SK-MEL-5 (cell line): Measurements from ENCODE around the gene WNT8A. TPM values are rescaled to one million over a fixed set of nuclear protein-coding genes. Genes with fewer than 3 reads are reported as not detected.

Experiments used
- DNase-seq: peaks from one replicate; pipeline ENCODE4 v3.0.0-alpha.2; 2016; ENCODE audit warnings: low read depth, low spot score
- in situ Hi-C: cut with HindIII; loops from 2 replicates; pipeline ENCODE4 v1.10.0; 2016; ENCODE audit warnings: low sequenced_read_pairs, high pct_unique_total_duplicates, low pct_unique_long_range_greater_than_20kb
- small RNA-seq, 2 experiments: library from RNA; depleted of rRNA; stranded (forward); fragments of <200 nt; gene quantifications; one replicate each; pipeline ENCODE3, GENCODE V24; 2014
- total RNA-seq: library from RNA; depleted of rRNA; stranded (reverse); fragments of >200 nt; shearing (Covaris generic); gene quantifications from 2 replicates; pipeline ENCODE4 v1.2.3, GENCODE V29; 2014; rRNA removed

The WNT8A gene
- total RNA-seq, 1 experiment from 2014 or later: not detected

DNA sequence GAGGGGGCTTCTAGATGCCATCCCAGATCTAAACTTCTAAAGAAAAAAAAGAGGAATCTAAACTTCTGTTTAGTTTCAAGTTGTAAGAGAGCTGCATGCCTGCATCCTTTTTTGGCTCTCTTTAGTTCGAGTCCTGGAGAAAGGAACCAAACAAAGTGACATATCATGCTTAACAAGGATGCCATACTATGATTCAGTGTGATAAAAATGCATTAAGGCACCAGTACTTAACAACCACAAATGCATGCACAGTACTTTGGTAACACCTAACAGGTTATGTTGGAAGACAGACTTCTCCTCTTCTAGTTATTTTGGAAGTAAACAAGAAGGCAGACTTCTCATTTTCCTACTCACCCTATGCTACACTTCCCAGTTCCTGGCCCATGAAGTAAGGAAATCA is 28.1 kb downstream of the WNT8A start:
- no peak for DNase-seq
- in situ Hi-C loops: no loop called here

DNA sequence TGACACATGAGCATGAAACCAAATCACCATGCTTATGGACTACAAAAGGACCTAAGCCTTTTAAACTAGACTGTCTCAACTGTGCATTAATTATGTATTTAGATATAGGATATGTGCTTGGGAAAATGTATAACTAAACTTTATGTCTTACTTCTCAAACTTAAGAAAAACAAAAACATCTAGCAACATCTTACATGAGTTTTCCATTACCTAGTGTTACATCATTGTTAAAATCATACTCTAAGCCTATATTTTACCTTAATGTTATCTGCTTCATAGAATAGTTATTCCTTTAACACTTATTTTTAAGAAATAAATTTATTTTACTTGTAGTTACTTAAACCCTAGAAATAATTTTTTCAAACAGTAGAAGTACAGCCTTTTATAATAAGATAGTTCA is 31.4 kb downstream of the WNT8A start:
- no peak for DNase-seq
- in situ Hi-C loops: no loop called here

GRCh38 chr5:138128334-138128733 is 44.5 kb downstream of the WNT8A start:
- in situ Hi-C loops: no loop called here
- no peak for DNase-seq

GRCh38 chr5:138129347-138129746 is 45.5 kb downstream of the WNT8A start:
- DNase-seq: no peak
- in situ Hi-C loops: no loop called here

GRCh38 chr5:138132543-138132942 is 48.7 kb downstream of the WNT8A start:
- in situ Hi-C loops: no loop called here
- no peak for DNase-seq

DNA sequence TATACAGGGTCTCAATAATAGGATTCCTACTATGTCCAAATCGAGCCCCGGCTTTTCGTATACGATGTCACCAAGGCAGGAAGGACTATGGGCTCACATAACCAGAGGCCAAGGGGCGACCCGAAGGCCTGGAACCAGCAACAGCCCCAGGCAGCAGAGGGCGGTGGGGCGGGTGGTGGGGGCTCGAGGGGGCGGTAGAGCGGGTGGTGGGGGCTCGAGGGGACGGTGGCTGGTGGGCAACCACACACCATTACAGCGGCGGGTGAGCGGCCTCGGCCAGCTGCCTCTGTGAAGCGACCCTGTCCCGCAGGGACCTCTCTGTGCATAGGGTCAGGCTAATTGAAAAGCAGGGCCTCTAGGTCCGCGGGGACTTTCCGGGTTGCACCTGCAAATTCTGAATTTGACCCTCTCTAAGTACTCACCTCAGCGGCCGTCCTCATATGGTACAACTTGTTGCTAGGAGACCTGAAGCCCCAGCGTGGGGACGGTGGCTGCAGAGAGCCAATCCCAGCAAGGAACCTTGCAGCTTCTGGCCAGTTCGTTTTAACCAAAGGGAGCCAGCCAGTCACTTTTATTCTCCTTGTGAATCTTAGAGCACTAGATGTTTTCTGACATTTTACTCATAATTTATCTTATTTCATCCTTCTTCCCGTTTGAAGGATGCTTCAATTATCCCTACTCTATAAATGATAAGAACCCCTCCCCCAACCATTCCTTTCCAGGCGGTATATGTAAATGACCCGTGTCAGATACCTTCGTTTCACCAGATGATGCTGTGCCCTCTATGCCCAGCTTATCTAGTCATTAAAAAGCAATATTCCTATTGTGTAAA is 55.3 kb downstream of the WNT8A start, which contains the start of gene NME5:
TSS of gene NME5 (minus strand) at position 480 of the 832 bp plus-strand sequence. CDS start 648 bp downstream, outside the sequence.
- DNase-seq: peak; percentile 73
- in situ Hi-C loops: no loop called here

DNA sequence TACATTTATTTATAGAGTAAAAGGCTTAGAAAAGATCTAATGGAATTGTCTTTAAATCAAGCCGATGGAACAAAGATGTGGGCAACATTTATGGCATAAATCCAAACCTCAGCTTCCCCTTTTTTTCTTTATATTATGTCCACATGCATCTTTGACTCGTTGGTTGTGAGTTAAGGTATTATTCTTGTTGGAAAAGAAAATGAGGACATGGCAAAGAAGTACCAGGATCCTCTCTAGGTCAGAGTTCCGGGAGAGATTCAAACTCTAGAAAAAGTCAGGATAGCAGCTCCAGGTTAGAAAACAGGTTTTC is 55.9 kb downstream of the WNT8A start:
- no peak for DNase-seq
- in situ Hi-C loops: no loop called here

DNA sequence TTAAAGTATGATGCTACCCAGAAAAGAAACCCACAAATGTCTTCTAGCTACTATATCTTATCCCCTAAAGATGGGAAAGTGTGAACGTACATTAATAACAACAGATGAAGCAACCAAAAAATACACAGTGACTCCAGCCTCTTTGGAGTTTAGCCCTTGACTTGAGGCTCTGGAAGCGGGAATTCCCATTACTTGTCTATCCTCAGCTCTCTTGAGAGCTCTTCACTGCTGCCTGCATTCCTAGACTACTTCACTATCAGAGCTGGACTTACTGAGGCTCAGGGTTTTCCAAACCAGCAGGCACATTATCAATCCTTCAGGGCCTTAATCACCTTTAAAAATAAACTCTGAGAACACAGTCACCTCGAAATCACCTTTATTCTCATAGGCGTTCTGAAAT is 56.4 kb downstream of the WNT8A start:
- in situ Hi-C loops: no loop called here
- no peak for DNase-seq

Small RNA genes within 50 kb of the gene (small RNA-seq; reads per million reads assigned to genes)
- gene RNU6-1148P: 0 reads per million in 2 experiments
- gene RNU6-460P: 0 to 0.10 reads per million in 2 experiments
- 0 to 0.05 reads per million in 2 experiments for gene RNU6-888P

Other genes starting within 250 kb of the WNT8A start
- gene MYOT, start 216.2 kb upstream of the WNT8A start, total RNA-seq: 0.05 and 0.08 TPM in 2 replicates
- gene PKD2L2, start 194.6 kb upstream of the WNT8A start, total RNA-seq: 0.11 TPM in 2 replicates
- gene FAM13B, start 51.0 kb upstream of the WNT8A start, total RNA-seq: 22.7 and 27.3 TPM in 2 replicates
- 8.3 and 8.5 TPM in 2 replicates for gene NME5, start 55.4 kb downstream of the WNT8A start, total RNA-seq
- gene BRD8, start 94.6 kb downstream of the WNT8A start, total RNA-seq: 48.2 and 50.8 TPM in 2 replicates
- gene KIF20A, start 95.1 kb downstream of the WNT8A start, total RNA-seq: 35.9 and 41.7 TPM in 2 replicates
- gene CDC23, start 129.3 kb downstream of the WNT8A start, total RNA-seq: 32.1 and 36.2 TPM in 2 replicates
- gene GFRA3, start 190.6 kb downstream of the WNT8A start, total RNA-seq: not detected in 2 replicates
- 9.0 and 9.3 TPM in 2 replicates for gene CDC25C, start 247.8 kb downstream of the WNT8A start, total RNA-seq